ENCODE measurements around the gene CFAP92. TPM values are rescaled to one million over a fixed set of nuclear protein-coding genes. Genes with fewer than 3 reads are reported as not detected.

CFAP92 gene
- total RNA-seq, 1 donor from 2014 or later, result 0.52 TPM

DNA sequence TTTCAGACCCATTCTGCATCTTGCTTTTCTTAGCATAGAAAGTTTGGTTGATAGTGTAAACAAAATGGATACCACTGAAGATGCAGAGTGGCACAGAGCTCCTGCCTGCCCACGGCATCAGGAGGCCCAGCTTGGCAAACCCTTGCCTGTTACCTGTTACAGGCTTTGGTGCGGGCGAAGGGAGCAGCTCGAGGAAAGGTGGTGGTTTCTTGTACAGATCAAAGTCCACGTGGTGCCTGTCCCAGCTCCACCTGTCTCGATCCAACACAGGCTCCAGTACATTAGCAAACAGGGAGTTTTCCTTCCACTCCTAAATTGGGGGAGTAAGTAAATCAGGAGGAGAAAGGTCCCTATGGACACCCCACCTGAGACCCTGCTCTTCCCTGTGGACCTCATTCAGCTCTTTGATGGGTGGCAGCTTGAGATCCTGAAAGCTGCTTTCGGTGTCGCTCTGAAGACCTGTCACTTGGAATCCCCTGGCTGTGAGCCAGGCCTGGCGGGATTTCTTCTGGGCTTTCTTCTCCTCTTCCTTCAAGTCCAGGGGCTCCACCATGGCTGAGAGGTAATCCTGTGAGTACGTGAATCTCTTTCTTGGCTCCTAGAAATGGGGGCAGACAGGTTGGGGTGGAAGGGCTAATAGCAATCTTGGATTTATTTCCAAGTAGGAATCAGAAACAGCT, 78.8 kb downstream of the CFAP92 start:
- Histone ChIP-seq H3K36me3 (ENCODE audit: insufficient read depth, low read length) (peaks cover 40% of the 10 kb centered on the region), H4K20me1 (ENCODE audit: insufficient read depth, low read length) (no peaks in the 10 kb centered on the region), H3K9me3 (ENCODE audit: insufficient read depth, low read depth, low read length) (no peaks in the 10 kb centered on the region), H3K4me2 (ENCODE audit: low read length) (no peak overlapping the region), H3K9ac (ENCODE audit: low read length) (no peak overlapping the region), H2AFZ (ENCODE audit: low read depth, low read length) (no peak overlapping the region), H3K4me3 (ENCODE audit: insufficient read depth, low read depth, low read length) (no peak overlapping the region), H3K4me1 (ENCODE audit: insufficient read depth, low read length) (no peaks in the 10 kb centered on the region), H3K27ac (ENCODE audit: low read depth, low read length) (no peak overlapping the region), H3K79me2 (ENCODE audit: insufficient read depth, low read length) (no peaks in the 10 kb centered on the region), H3K27me3 (ENCODE audit: insufficient read depth, low read length) (no peaks in the 10 kb centered on the region)
- Mint-ChIP-seq H3K9me3 (ENCODE audit: unreplicated experiment) (peaks cover 6% of the 10 kb centered on the region), H3K27ac (ENCODE audit: unreplicated experiment) (no peak overlapping the region), H3K36me3 (ENCODE audit: low read depth, unreplicated experiment) (peaks cover 46% of the 10 kb centered on the region), H3K4me3 (ENCODE audit: unreplicated experiment) (no peak overlapping the region), H3K27me3 (ENCODE audit: low read depth, unreplicated experiment) (no peaks in the 10 kb centered on the region), H3K4me1 (ENCODE audit: low read depth, unreplicated experiment) (no peaks in the 10 kb centered on the region)
- TF ChIP-seq CTCF (IDR thresholded peaks at IDR 0.05; ENCODE audit: insufficient read depth, low read depth, low read length), result no peak
- no peak for TF ChIP-seq EZH2 (IDR thresholded peaks at IDR 0.05; ENCODE audit: insufficient read depth, low read length)
- DNase-seq (ENCODE audit: low read depth) (no peak), FAIRE-seq (no peak)

DNA sequence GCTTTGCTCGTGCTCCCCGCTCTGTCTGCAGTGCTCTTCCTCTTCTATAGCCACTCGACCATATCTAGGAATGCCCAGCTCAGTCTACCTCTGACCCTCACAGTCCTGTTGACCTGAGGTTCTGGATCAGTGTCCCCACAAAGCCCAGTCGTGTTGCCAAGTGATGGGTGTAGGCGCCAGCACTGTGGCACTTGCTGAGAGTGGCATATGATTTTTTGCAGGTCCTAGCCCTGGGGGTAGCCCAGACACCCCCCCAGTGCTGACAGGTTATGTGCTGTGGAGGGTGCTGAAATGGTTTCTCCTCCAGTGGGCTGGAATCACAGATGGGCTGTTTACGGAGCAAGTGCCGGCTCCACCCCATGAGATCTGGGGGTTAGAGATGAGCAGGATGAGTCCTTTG, 82.0 kb downstream of the CFAP92 start:
- Mint-ChIP-seq H3K4me1 (ENCODE audit: low read depth, unreplicated experiment) (no peaks in the 10 kb centered on the region), H3K27me3 (ENCODE audit: low read depth, unreplicated experiment) (no peaks in the 10 kb centered on the region), H3K27ac (ENCODE audit: unreplicated experiment) (no peak overlapping the region), H3K9me3 (ENCODE audit: unreplicated experiment) (no peaks in the 10 kb centered on the region), H3K36me3 (ENCODE audit: low read depth, unreplicated experiment) (peaks cover 32% of the 10 kb centered on the region), H3K4me3 (ENCODE audit: unreplicated experiment) (no peak overlapping the region)
- no peak overlapping the region for H3K27ac ChIP-seq (ENCODE audit: low read depth, low read length)
- TF ChIP-seq EZH2 (IDR thresholded peaks at IDR 0.05; ENCODE audit: insufficient read depth, low read length) (no peak), CTCF (IDR thresholded peaks at IDR 0.05; ENCODE audit: insufficient read depth, low read depth, low read length) (no peak)
- H3K4me1 ChIP-seq (ENCODE audit: insufficient read depth, low read length), result no peaks in the 10 kb centered on the region
- no peak overlapping the region for H2AFZ ChIP-seq (ENCODE audit: low read depth, low read length)
- no peaks in the 10 kb centered on the region for H3K9me3 ChIP-seq (ENCODE audit: insufficient read depth, low read depth, low read length)
- H3K4me3 ChIP-seq (ENCODE audit: insufficient read depth, low read depth, low read length), result no peak overlapping the region
- peaks cover 47% of the 10 kb centered on the region for H3K36me3 ChIP-seq (ENCODE audit: insufficient read depth, low read length)
- no peaks in the 10 kb centered on the region for H3K27me3 ChIP-seq (ENCODE audit: insufficient read depth, low read length)
- H4K20me1 ChIP-seq (ENCODE audit: insufficient read depth, low read length), result no peaks in the 10 kb centered on the region
- no peaks in the 10 kb centered on the region for H3K79me2 ChIP-seq (ENCODE audit: insufficient read depth, low read length)
- FAIRE-seq (no peak), DNase-seq (ENCODE audit: low read depth) (no peak)
- no peak overlapping the region for H3K9ac ChIP-seq (ENCODE audit: low read length)
- no peak overlapping the region for H3K4me2 ChIP-seq (ENCODE audit: low read length)

- Histone ChIP-seq H4K20me1 (ENCODE audit: insufficient read depth, low read length) (no peaks in the 10 kb centered on the region), H3K4me3 (ENCODE audit: insufficient read depth, low read depth, low read length) (no peak overlapping the region), H3K9me3 (ENCODE audit: insufficient read depth, low read depth, low read length) (no peaks in the 10 kb centered on the region), H3K79me2 (ENCODE audit: insufficient read depth, low read length) (no peaks in the 10 kb centered on the region), H3K4me2 (ENCODE audit: low read length) (no peak overlapping the region), H2AFZ (ENCODE audit: low read depth, low read length) (no peak overlapping the region), H3K4me1 (ENCODE audit: insufficient read depth, low read length) (no peaks in the 10 kb centered on the region), H3K27me3 (ENCODE audit: insufficient read depth, low read length) (no peaks in the 10 kb centered on the region), H3K27ac (ENCODE audit: low read depth, low read length) (no peak overlapping the region), H3K9ac (ENCODE audit: low read length) (no peak overlapping the region), H3K36me3 (ENCODE audit: insufficient read depth, low read length) (peaks cover 38% of the 10 kb centered on the region)
- no peak overlapping the region for H3K27ac Mint-ChIP-seq (ENCODE audit: unreplicated experiment)
- FAIRE-seq, result no peak
- no peaks in the 10 kb centered on the region for H3K4me1 Mint-ChIP-seq (ENCODE audit: low read depth, unreplicated experiment)
- H3K9me3 Mint-ChIP-seq (ENCODE audit: unreplicated experiment), result no peaks in the 10 kb centered on the region
- H3K4me3 Mint-ChIP-seq (ENCODE audit: unreplicated experiment), result no peak overlapping the region
- DNase-seq (ENCODE audit: low read depth), result no peak
- no peak for TF ChIP-seq EZH2 (IDR thresholded peaks at IDR 0.05; ENCODE audit: insufficient read depth, low read length)
- no peaks in the 10 kb centered on the region for H3K27me3 Mint-ChIP-seq (ENCODE audit: low read depth, unreplicated experiment)
- H3K36me3 Mint-ChIP-seq (ENCODE audit: low read depth, unreplicated experiment), result peaks cover 29% of the 10 kb centered on the region
Observed at GRCh38 chr3:128910006-128910405, 83.9 kb downstream of the CFAP92 start.
